Stimulated activated naive CD8-positive, alpha-beta T cell treated with anti-CD3 and anti-CD28 coated beads, Interleukin-15, Interleukin-2, amounts not matched to agents 100 ng/mL and 50 ng/mL, for 24 hours (primary cell): ENCODE data around the gene ACBD3.

ENCODE experiments used
- H3K27ac Mint-ChIP-seq: one replicate; pipeline ENCODE4 v1.8.0; 2021; ENCODE audit warnings: mild to moderate bottlenecking, mixed read lengths
- H3K27me3 Mint-ChIP-seq: one replicate; pipeline ENCODE4 v1.8.0; 2021; ENCODE audit warnings: mixed read lengths
- H3K36me3 Mint-ChIP-seq: one replicate; pipeline ENCODE4 v1.8.0; 2021; ENCODE audit warnings: low read depth, mixed read lengths
- H3K4me1 Mint-ChIP-seq: one replicate; pipeline ENCODE4 v1.8.0; 2021; ENCODE audit warnings: low read depth, mixed read lengths
- H3K4me3 Mint-ChIP-seq: one replicate; pipeline ENCODE4 v1.8.0; 2021; ENCODE audit warnings: mild to moderate bottlenecking, mixed read lengths
- H3K9me3 Mint-ChIP-seq: one replicate; pipeline ENCODE4 v1.8.0; 2021; ENCODE audit warnings: mixed read lengths

The ACBD3 gene

GRCh38 chr1:226118357-226118756 is 68.2 kb downstream of the ACBD3 start:
- no peak overlapping the region for H3K27ac Mint-ChIP-seq
- no peak overlapping the region for H3K4me3 Mint-ChIP-seq
- H3K27me3 Mint-ChIP-seq: no peaks in the 10 kb centered on the region
- H3K9me3 Mint-ChIP-seq: no peaks in the 10 kb centered on the region
- H3K36me3 Mint-ChIP-seq: no peaks in the 10 kb centered on the region
- peaks cover 19% of the 10 kb centered on the region for H3K4me1 Mint-ChIP-seq

- no peaks in the 10 kb centered on the region for H3K27me3 Mint-ChIP-seq
- no peak overlapping the region for H3K27ac Mint-ChIP-seq
- no peak overlapping the region for H3K4me3 Mint-ChIP-seq
- H3K9me3 Mint-ChIP-seq: no peaks in the 10 kb centered on the region
- no peaks in the 10 kb centered on the region for H3K36me3 Mint-ChIP-seq
- H3K4me1 Mint-ChIP-seq: peaks cover 12% of the 10 kb centered on the region
Measured at GRCh38 chr1:226117330-226117729, 69.2 kb downstream of the ACBD3 start.

GRCh38 chr1:226116673-226117072 is 69.9 kb downstream of the ACBD3 start:
- H3K36me3 Mint-ChIP-seq: no peaks in the 10 kb centered on the region
- no peak overlapping the region for H3K27ac Mint-ChIP-seq
- no peaks in the 10 kb centered on the region for H3K27me3 Mint-ChIP-seq
- peaks cover 17% of the 10 kb centered on the region for H3K4me1 Mint-ChIP-seq
- no peak overlapping the region for H3K4me3 Mint-ChIP-seq
- H3K9me3 Mint-ChIP-seq: no peaks in the 10 kb centered on the region

GRCh38 chr1:226112626-226113025 is 73.9 kb downstream of the ACBD3 start:
- Mint-ChIP-seq H3K36me3 (no peaks in the 10 kb centered on the region), H3K9me3 (no peaks in the 10 kb centered on the region), H3K27ac (no peak overlapping the region), H3K27me3 (no peaks in the 10 kb centered on the region), H3K4me1 (peaks cover 26% of the 10 kb centered on the region), H3K4me3 (no peak overlapping the region)

GRCh38 chr1:226111883-226112261 is 74.7 kb downstream of the ACBD3 start:
- H3K4me3 Mint-ChIP-seq: no peak overlapping the region
- H3K27ac Mint-ChIP-seq: no peak overlapping the region
- no peaks in the 10 kb centered on the region for H3K27me3 Mint-ChIP-seq
- H3K36me3 Mint-ChIP-seq: no peaks in the 10 kb centered on the region
- H3K4me1 Mint-ChIP-seq: peaks cover 26% of the 10 kb centered on the region
- no peaks in the 10 kb centered on the region for H3K9me3 Mint-ChIP-seq

- H3K4me3 Mint-ChIP-seq: peak overlapping the region; percentile 67
- no peaks in the 10 kb centered on the region for H3K36me3 Mint-ChIP-seq
- H3K9me3 Mint-ChIP-seq: no peaks in the 10 kb centered on the region
- H3K4me1 Mint-ChIP-seq: peaks cover 26% of the 10 kb centered on the region
- peak overlapping the region; percentile 55 for H3K27ac Mint-ChIP-seq
- no peaks in the 10 kb centered on the region for H3K27me3 Mint-ChIP-seq
Measured at GRCh38 chr1:226111098-226111882, 75.3 kb downstream of the ACBD3 start.

- H3K9me3 Mint-ChIP-seq: no peaks in the 10 kb centered on the region
- peaks cover 26% of the 10 kb centered on the region for H3K4me1 Mint-ChIP-seq
- no peaks in the 10 kb centered on the region for H3K36me3 Mint-ChIP-seq
- no peaks in the 10 kb centered on the region for H3K27me3 Mint-ChIP-seq
- H3K27ac Mint-ChIP-seq: peak overlapping the region; percentile 55
- H3K4me3 Mint-ChIP-seq: peak overlapping the region; percentile 67
Measured at GRCh38 chr1:226110249-226111097, 76.1 kb downstream of the ACBD3 start.

GRCh38 chr1:226109829-226110248 is 76.7 kb downstream of the ACBD3 start:
- peaks cover 26% of the 10 kb centered on the region for H3K4me1 Mint-ChIP-seq
- H3K4me3 Mint-ChIP-seq: peak overlapping the region; percentile 86
- no peaks in the 10 kb centered on the region for H3K9me3 Mint-ChIP-seq
- H3K36me3 Mint-ChIP-seq: no peaks in the 10 kb centered on the region
- peak overlapping the region; percentile 84 for H3K27ac Mint-ChIP-seq
- no peaks in the 10 kb centered on the region for H3K27me3 Mint-ChIP-seq

- Mint-ChIP-seq H3K27me3 (no peaks in the 10 kb centered on the region), H3K36me3 (no peaks in the 10 kb centered on the region), H3K4me3 (peak overlapping the region; percentile 86), H3K27ac (peak overlapping the region; percentile 84), H3K9me3 (no peaks in the 10 kb centered on the region), H3K4me1 (peaks cover 26% of the 10 kb centered on the region)
Measured at GRCh38 chr1:226108935-226109828, 77.4 kb downstream of the ACBD3 start.

GRCh38 chr1:226107471-226108460 is 78.8 kb downstream of the ACBD3 start:
- Mint-ChIP-seq H3K9me3 (no peaks in the 10 kb centered on the region), H3K27ac (no peak overlapping the region), H3K36me3 (no peaks in the 10 kb centered on the region), H3K27me3 (no peaks in the 10 kb centered on the region), H3K4me1 (peaks cover 26% of the 10 kb centered on the region), H3K4me3 (no peak overlapping the region)

GRCh38 chr1:226104671-226105121 is 81.8 kb downstream of the ACBD3 start:
- H3K36me3 Mint-ChIP-seq: no peaks in the 10 kb centered on the region
- no peaks in the 10 kb centered on the region for H3K27me3 Mint-ChIP-seq
- H3K4me3 Mint-ChIP-seq: no peak overlapping the region
- no peak overlapping the region for H3K27ac Mint-ChIP-seq
- H3K4me1 Mint-ChIP-seq: peaks cover 24% of the 10 kb centered on the region
- H3K9me3 Mint-ChIP-seq: no peaks in the 10 kb centered on the region

- peaks cover 23% of the 10 kb centered on the region for H3K4me1 Mint-ChIP-seq
- H3K27ac Mint-ChIP-seq: peak overlapping the region; percentile 49
- no peaks in the 10 kb centered on the region for H3K36me3 Mint-ChIP-seq
- H3K27me3 Mint-ChIP-seq: no peaks in the 10 kb centered on the region
- no peaks in the 10 kb centered on the region for H3K9me3 Mint-ChIP-seq
- H3K4me3 Mint-ChIP-seq: peak overlapping the region; percentile 80
Measured at GRCh38 chr1:226100436-226101391, 85.8 kb downstream of the ACBD3 start.
